SK-N-SH treated with all-trans-retinoic acid at 6 μM for 48 hours (cell line): ENCODE data around the gene SORCS2.

ENCODE experiments used
- BACH2 ChIP-seq: fragments of 250-450 bp; sonication (Bioruptor Pico); IDR thresholded peaks from 2 replicates; pipeline ENCODE4 v1.9.0; 2021; ENCODE audit warnings: mild to moderate bottlenecking, borderline replicate concordance
- POU6F1 ChIP-seq: fragments of 250-450 bp; sonication (Bioruptor Pico); IDR thresholded peaks from 2 replicates; pipeline ENCODE4 v1.8.0; 2021; ENCODE audit warnings: low read depth, mild to moderate bottlenecking, moderate library complexity, borderline replicate concordance
- RARB ChIP-seq: fragments of 250-450 bp; sonication (Bioruptor Pico); IDR thresholded peaks from 2 replicates; pipeline ENCODE4 v1.8.0; 2021; ENCODE audit warnings: mild to moderate bottlenecking, moderate library complexity
- TOX ChIP-seq: fragments of 250-450 bp; sonication (Bioruptor Pico); IDR thresholded peaks from 2 replicates; pipeline ENCODE4 v1.8.0; 2021; ENCODE audit warnings: mild to moderate bottlenecking, moderate library complexity, borderline replicate concordance
- ZFP3 ChIP-seq: fragments of 250-450 bp; sonication (Bioruptor Pico); IDR thresholded peaks from 2 replicates; pipeline ENCODE4 v1.5.0; 2020; ENCODE audit warnings: mild to moderate bottlenecking, moderate library complexity
- ZFP30 ChIP-seq: fragments of 450-650 bp; formaldehyde crosslinking; IDR thresholded peaks from 2 replicates; pipeline ENCODE4 v1.5.0; 2022; ENCODE audit warnings: mild to moderate bottlenecking, moderate library complexity

- no peak for TF ChIP-seq ZFP3 (CRISPR knock-in tag)
- TF ChIP-seq ZFP30: no peak
- TF ChIP-seq RARB (CRISPR knock-in tag): no peak
- no peak for TF ChIP-seq POU6F1
- TF ChIP-seq BACH2: no peak
- TF ChIP-seq TOX (CRISPR knock-in tag): no peak
These were observed 348.5 kb downstream of the SORCS2 start for GRCh38 chr4:7540654-7541413.
